ENCODE results near the gene ELFN2. TPM values are rescaled to one million over a fixed set of nuclear protein-coding genes. Genes with fewer than 3 reads are reported as not detected.

The ELFN2 gene
- total and polyA plus RNA-seq, 4 donors: 0.07 to 0.19 (median 0.08) TPM; not detected in 1

DNA sequence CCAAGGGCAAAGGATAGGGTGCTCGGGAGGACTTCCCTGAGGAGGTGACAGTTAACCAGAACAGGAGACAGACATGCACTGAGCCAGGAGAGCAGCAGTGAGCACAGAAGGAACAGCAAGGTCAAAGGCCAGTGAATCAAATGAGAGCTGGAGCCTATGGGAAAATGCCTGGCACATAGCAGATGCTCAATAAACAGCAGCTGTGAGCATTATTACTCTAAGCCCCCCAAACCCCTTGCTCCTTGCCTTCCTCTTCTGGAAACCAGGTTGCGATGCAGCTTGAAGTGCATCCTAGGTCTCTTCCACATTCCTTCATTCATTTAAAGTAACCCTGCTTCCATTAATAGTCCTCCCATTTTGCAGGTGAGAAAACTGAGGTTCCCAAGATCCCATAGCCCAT, 13.0 kb downstream of the ELFN2 start:
- Histone ChIP-seq H3K4me1 (ENCODE audit: control insufficient read depth in 4 of 4, insufficient read depth in 4 of 4, low read length in 3 of 4) (no peaks in the 10 kb centered on the region), H3K9ac (ENCODE audit: low read depth in 1 of 2, low read length in 2 of 2) (no peak overlapping the region), H3K27ac (ENCODE audit: low read depth in 1 of 2, low read length in 2 of 2) (no peak overlapping the region), H3K27me3 (ENCODE audit: control insufficient read depth in 4 of 4, insufficient read depth in 4 of 4, low read length in 3 of 4) (peaks cover 0 to under 1% (median 0%) of the 10 kb centered on the region in 4 donors), H3K9me3 (ENCODE audit: control insufficient read depth in 4 of 4, low read length in 3 of 4) (no peaks in the 10 kb centered on the region), H3K4me3 (ENCODE audit: low read depth in 1 of 3, low read length in 3 of 3) (no peak overlapping the region), H3K36me3 (ENCODE audit: control insufficient read depth in 4 of 4, insufficient read depth in 3 of 4, low read depth in 1 of 4, low read length in 3 of 4) (no peaks in the 10 kb centered on the region)
- WGBS: 95% methylated on average over 2 of the region's 2 CpGs
- TF ChIP-seq ZBTB33 (IDR thresholded peaks at IDR 0.05): no peak
- TF ChIP-seq FOXA1 (IDR thresholded peaks at IDR 0.05): no peak
- TF ChIP-seq GABPA (IDR thresholded peaks at IDR 0.05 in 1 of 2, conservative IDR thresholded peaks at IDR 0.05 in 1 of 2): no peak
- no peak for TF ChIP-seq HNF4G (IDR thresholded peaks at IDR 0.05)
- no peak for TF ChIP-seq SP1 (IDR thresholded peaks at IDR 0.05)
- TF ChIP-seq ATF3 (IDR thresholded peaks at IDR 0.05): no peak
- no peak for TF ChIP-seq NR2F2 (IDR thresholded peaks at IDR 0.05)
- no peak for TF ChIP-seq RXRA (IDR thresholded peaks at IDR 0.05)
- TF ChIP-seq REST (IDR thresholded peaks at IDR 0.05): no peak
- TF ChIP-seq JUND (IDR thresholded peaks at IDR 0.05): no peak
- no peak for TF ChIP-seq HNF4A (conservative IDR thresholded peaks at IDR 0.05)
- no peak for TF ChIP-seq EGR1 (IDR thresholded peaks at IDR 0.05; ENCODE audit: low read depth in 2 of 2)
- DNase-seq (ENCODE audit: low spot score): no peak

- no peak for TF ChIP-seq REST (IDR thresholded peaks at IDR 0.05)
- no peak for TF ChIP-seq ATF3 (IDR thresholded peaks at IDR 0.05)
- TF ChIP-seq HNF4A (conservative IDR thresholded peaks at IDR 0.05): no peak
- TF ChIP-seq FOXA1 (IDR thresholded peaks at IDR 0.05): no peak
- no peak overlapping the region for H3K4me3 ChIP-seq (ENCODE audit: low read depth in 1 of 3, low read length in 3 of 3)
- DNase-seq (ENCODE audit: low spot score): no peak
- no peaks in the 10 kb centered on the region for H3K9me3 ChIP-seq (ENCODE audit: control insufficient read depth in 4 of 4, low read length in 3 of 4)
- no peaks in the 10 kb centered on the region for H3K4me1 ChIP-seq (ENCODE audit: control insufficient read depth in 4 of 4, insufficient read depth in 4 of 4, low read length in 3 of 4)
- no peaks in the 10 kb centered on the region for H3K27me3 ChIP-seq (ENCODE audit: control insufficient read depth in 4 of 4, insufficient read depth in 4 of 4, low read length in 3 of 4)
- no peaks in the 10 kb centered on the region for H3K36me3 ChIP-seq (ENCODE audit: control insufficient read depth in 4 of 4, insufficient read depth in 3 of 4, low read depth in 1 of 4, low read length in 3 of 4)
- no peak overlapping the region for H3K9ac ChIP-seq (ENCODE audit: low read depth in 1 of 2, low read length in 2 of 2)
- 95% methylated on average over 4 of the region's 4 CpGs for WGBS
- no peak overlapping the region for H3K27ac ChIP-seq (ENCODE audit: low read depth in 1 of 2, low read length in 2 of 2)
Measured at GRCh38 chr22:37413546-37413945, 13.7 kb downstream of the ELFN2 start.

Measured in liver (tissue), 9 donors.